ENCODE data around the gene TEKT4. TPM values are rescaled to one million over a fixed set of nuclear protein-coding genes. Genes with fewer than 3 reads are reported as not detected.

Gene TEKT4
- total RNA-seq, 1 donor from 2014 or later = not detected

GRCh38 chr2:94869131-94869530 is 2.1 kb upstream of the TEKT4 start:
- Mint-ChIP-seq H3K9me3 (no peaks in the 10 kb centered on the region), H3K27ac (no peak overlapping the region), H3K36me3 (no peaks in the 10 kb centered on the region), H3K27me3 (ENCODE audit: low read depth) (peaks cover 23% of the 10 kb centered on the region), H3K4me1 (no peaks in the 10 kb centered on the region), H3K4me3 (no peak overlapping the region)
- TF ChIP-seq CTCF (IDR thresholded peaks at IDR 0.05; ENCODE audit: unreplicated experiment) = no peak
- no peak for DNase-seq (ENCODE audit: low spot score in 2 of 2, unreplicated experiment in 2 of 2)

- H3K4me1 Mint-ChIP-seq = no peaks in the 10 kb centered on the region
- peaks cover 21% of the 10 kb centered on the region for H3K27me3 Mint-ChIP-seq (ENCODE audit: low read depth)
- no peak overlapping the region for H3K4me3 Mint-ChIP-seq
- no peaks in the 10 kb centered on the region for H3K36me3 Mint-ChIP-seq
- TF ChIP-seq CTCF (IDR thresholded peaks at IDR 0.05; ENCODE audit: unreplicated experiment) = no peak
- no peak overlapping the region for H3K27ac Mint-ChIP-seq
- H3K9me3 Mint-ChIP-seq = no peaks in the 10 kb centered on the region
- no peak for DNase-seq (ENCODE audit: low spot score in 2 of 2, unreplicated experiment in 2 of 2)
Observed at GRCh38 chr2:94869552-94870439, 1.4 kb upstream of the TEKT4 start.

GRCh38 chr2:94870440-94871225 is 597 bp upstream of the TEKT4 start:
- Mint-ChIP-seq H3K36me3 (no peaks in the 10 kb centered on the region), H3K27ac (no peak overlapping the region), H3K27me3 (ENCODE audit: low read depth) (peaks cover 18% of the 10 kb centered on the region), H3K9me3 (no peaks in the 10 kb centered on the region), H3K4me1 (no peaks in the 10 kb centered on the region), H3K4me3 (no peak overlapping the region)
- DNase-seq (ENCODE audit: low spot score in 2 of 2, unreplicated experiment in 2 of 2) = peak in 1 of 2 experiments; percentile 19
- peak; percentile 20 for TF ChIP-seq CTCF (IDR thresholded peaks at IDR 0.05; ENCODE audit: unreplicated experiment)

GRCh38 chr2:94872088-94872618 is 923 bp downstream of the TEKT4 start:
- Mint-ChIP-seq H3K9me3 (no peaks in the 10 kb centered on the region), H3K4me3 (no peak overlapping the region), H3K36me3 (no peaks in the 10 kb centered on the region), H3K4me1 (no peaks in the 10 kb centered on the region), H3K27ac (no peak overlapping the region), H3K27me3 (ENCODE audit: low read depth) (peaks cover 18% of the 10 kb centered on the region)
- no peak for DNase-seq (ENCODE audit: low spot score in 2 of 2, unreplicated experiment in 2 of 2)
- no peak for TF ChIP-seq CTCF (IDR thresholded peaks at IDR 0.05; ENCODE audit: unreplicated experiment)

- no peaks in the 10 kb centered on the region for H3K9me3 Mint-ChIP-seq
- no peaks in the 10 kb centered on the region for H3K36me3 Mint-ChIP-seq
- H3K27me3 Mint-ChIP-seq (ENCODE audit: low read depth) = peaks cover 18% of the 10 kb centered on the region
- no peak for TF ChIP-seq CTCF (IDR thresholded peaks at IDR 0.05; ENCODE audit: unreplicated experiment)
- DNase-seq (ENCODE audit: low spot score in 2 of 2, unreplicated experiment in 2 of 2) = no peak
- no peak overlapping the region for H3K27ac Mint-ChIP-seq
- H3K4me1 Mint-ChIP-seq = no peaks in the 10 kb centered on the region
- no peak overlapping the region for H3K4me3 Mint-ChIP-seq
Observed at GRCh38 chr2:94872676-94873361, 1.6 kb downstream of the TEKT4 start.

All from mesothelial cell of epicardium (in vitro differentiated cells).